HG03469 (cell line): ENCODE results near the gene C16orf78.

Experiments used
- ATAC-seq: cut with Tn5 transposase; IDR thresholded peaks from one replicate; pipeline ENCODE4 v1.9.1; 2021; ENCODE audit warnings: mild to moderate bottlenecking, moderate library complexity, moderate number of reproducible peaks; ENCODE audit not compliant: unreplicated experiment

C16orf78 gene

GRCh38 chr16:49427771-49428170 lies 54.2 kb downstream of the C16orf78 start:
- ATAC-seq = no peak

- ATAC-seq = no peak
These were observed 55.2 kb downstream of the C16orf78 start for GRCh38 chr16:49428808-49429207.

GRCh38 chr16:49431040-49431439 lies 57.4 kb downstream of the C16orf78 start:
- ATAC-seq = no peak

- ATAC-seq = no peak
These were observed 58.1 kb downstream of the C16orf78 start for GRCh38 chr16:49431591-49432290.

- ATAC-seq = no peak
These were observed 61.1 kb downstream of the C16orf78 start for GRCh38 chr16:49434733-49435132.

- ATAC-seq = no peak
These were observed 62.6 kb downstream of the C16orf78 start for GRCh38 chr16:49436181-49436580.

- no peak for ATAC-seq
These were observed 63.7 kb downstream of the C16orf78 start for GRCh38 chr16:49437344-49437743.

GRCh38 chr16:49439050-49439449 lies 65.4 kb downstream of the C16orf78 start:
- ATAC-seq = no peak

GRCh38 chr16:49439676-49440075 lies 66.1 kb downstream of the C16orf78 start:
- ATAC-seq = no peak

GRCh38 chr16:49440156-49441065 lies 66.8 kb downstream of the C16orf78 start:
- ATAC-seq = no peak

- ATAC-seq = peak; percentile 92
These were observed 67.8 kb downstream of the C16orf78 start for GRCh38 chr16:49441366-49441780.

GRCh38 chr16:49442805-49443204 lies 69.2 kb downstream of the C16orf78 start:
- ATAC-seq = no peak

- ATAC-seq = no peak
These were observed 70.0 kb downstream of the C16orf78 start for GRCh38 chr16:49443576-49443975.

GRCh38 chr16:49446805-49447204 lies 73.2 kb downstream of the C16orf78 start:
- no peak for ATAC-seq
